Activated gamma-delta T cell treated with anti-CD3 and anti-CD28 coated beads, Interleukin-2, amount 50 U/mL, for 16 hours (primary cell): ENCODE results near the gene TM4SF5.

Experiments
- DNase-seq: peaks from one replicate; pipeline ENCODE4 v3.0.0-alpha.2; 2020; ENCODE audit warnings: low read depth

The TM4SF5 gene, protein sequence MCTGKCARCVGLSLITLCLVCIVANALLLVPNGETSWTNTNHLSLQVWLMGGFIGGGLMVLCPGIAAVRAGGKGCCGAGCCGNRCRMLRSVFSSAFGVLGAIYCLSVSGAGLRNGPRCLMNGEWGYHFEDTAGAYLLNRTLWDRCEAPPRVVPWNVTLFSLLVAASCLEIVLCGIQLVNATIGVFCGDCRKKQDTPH

DNA sequence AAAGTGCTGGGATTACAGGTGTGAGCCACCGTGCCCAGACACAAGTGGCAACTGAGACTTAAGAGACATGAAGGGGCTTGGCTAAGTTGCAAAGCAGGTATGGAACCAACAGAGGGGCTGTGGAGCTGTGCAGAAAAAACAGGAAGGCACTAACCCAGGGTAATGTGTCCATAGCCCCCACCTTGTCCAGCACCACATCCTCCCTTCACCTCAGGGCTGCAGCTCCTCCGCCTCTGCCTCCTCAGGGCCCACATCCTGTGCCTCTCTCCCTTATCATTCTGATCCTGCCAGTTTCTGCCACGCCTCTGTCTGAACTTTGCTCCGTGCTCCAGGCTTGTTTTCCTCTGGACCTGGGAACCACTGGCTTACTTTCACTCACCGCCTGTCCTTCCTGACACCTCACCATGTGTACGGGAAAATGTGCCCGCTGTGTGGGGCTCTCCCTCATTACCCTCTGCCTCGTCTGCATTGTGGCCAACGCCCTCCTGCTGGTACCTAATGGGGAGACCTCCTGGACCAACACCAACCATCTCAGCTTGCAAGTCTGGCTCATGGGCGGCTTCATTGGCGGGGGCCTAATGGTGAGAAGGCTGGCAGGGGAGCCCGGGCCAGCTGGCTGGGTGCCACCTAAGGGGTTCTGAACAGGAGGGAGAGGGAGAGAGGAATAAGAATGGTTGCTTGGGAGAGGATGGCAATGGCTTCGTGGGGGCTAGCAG, at the start of gene TM4SF5:
TSS of gene TM4SF5 (plus strand) at position 368 of the 716 bp plus-strand sequence. CDS start at position 405, 37 bp downstream.
- no peak for DNase-seq

DNA sequence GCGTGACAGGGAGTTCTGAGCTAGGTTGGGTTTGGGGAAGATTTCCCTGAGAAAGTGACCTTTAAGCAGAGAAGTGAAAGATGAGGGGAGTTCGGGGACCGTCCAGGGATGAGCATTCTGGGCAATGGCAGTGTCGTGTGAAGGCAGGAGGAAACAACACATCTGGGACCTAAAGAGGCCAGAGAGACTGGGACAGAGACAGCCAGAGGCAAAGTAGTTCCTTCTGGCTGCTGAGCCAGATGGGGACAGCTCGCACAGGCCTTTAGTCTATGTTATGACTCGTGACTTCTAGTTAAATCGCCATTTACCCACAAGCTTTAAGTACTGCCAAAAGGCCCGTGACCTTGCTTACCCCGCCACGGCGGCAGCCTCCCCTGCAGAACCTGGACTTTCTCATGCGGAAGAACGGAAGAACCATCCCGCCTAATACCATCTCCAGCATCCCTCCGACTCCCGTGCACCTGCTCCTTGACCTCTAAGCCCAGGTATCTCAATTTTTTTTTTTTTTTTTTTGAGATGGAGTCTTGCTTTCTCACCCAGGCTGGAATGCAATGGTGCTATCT, 48.9 kb upstream of the TM4SF5 start:
- no peak for DNase-seq

DNA sequence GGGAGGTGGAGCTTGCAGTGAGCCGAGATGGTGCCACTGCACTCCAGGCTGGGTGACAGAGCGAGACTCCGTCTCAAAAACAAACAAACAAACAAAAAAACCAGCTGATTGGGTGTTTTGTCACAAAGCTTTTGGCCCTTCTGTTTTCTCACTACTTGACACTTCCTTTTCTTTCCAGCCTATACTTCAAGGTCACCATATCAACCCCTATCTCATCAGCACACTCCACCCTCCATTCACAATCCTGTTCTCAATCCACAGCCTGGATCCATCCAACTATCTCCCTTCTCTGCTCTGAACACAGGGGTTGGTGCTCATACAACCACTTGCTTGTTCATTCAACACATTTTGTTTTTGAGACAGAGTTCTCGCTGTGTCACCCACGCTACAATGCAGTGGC, 47.0 kb upstream of the TM4SF5 start:
- DNase-seq: no peak

DNA sequence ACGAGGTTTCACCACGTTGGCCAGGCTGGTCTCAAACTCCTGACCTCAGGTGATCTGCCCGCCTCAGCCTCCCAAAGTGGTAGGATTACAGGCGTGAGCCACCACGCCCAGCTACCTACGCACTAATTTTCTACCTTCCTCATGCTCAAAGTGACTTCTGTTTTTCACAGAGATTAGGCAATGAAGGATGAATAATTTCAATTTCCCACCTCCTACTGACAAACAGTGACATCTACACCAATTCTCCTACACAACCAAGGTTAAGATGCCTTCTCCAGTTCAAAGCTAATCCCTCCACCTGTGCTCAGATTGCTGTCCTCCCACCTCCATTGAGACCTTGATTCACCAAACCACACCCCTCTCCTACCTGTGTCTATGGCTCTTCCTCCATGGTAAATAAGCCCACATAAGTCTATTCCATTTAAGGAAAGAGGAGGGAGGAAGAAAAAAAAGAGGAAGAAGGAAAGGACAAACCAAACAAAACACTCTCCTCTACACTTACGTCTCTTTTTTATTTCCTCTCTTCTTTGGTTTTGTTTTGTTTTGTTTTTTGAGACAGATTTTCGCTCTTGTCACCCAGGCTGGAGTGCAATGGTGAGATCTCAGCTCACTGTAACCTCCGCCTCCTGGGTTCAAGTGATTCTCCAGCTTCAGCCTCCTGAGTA, 45.9 kb upstream of the TM4SF5 start:
- DNase-seq: no peak

DNA sequence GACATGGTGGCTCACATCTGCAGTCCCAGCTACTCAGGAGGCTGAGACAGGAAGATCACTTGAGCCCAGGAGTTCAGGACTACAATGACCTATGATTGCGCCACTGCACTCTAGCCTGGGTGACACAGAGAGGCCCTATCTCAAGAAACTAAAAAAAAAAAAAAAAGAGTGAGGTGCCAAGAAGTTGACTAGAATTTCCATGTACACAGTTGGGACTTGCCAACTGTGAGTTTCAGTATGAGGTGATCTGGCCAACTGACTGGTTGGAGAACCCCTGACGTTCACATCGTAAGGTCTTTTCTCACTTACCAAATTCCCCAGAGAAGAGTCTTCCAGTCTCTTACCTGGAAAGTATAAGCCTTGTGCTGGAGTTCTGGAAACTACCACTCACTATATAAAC, 43.6 kb upstream of the TM4SF5 start:
- no peak for DNase-seq

DNA sequence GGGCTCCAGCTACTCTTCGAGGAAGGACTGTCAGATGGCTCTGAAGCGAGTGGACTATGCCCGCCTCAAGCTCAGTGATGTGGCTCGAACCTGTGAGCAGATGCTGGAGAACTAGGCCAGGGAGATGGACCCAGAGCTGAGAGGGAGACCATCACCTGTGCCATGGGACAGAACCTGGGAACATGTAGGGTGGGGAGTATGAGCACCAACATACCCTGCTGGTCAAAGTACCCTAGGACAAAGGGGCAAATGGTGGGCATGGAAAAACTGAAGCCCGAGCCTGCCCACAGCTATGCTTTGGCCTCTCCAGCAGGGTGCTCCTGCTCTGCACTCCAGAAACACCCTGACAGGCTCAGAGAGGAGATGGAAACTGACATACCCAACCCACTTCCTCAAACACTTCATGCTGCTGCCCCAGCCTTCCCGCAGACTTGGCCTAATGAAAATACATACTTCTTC, 38.6 kb upstream of the TM4SF5 start:
- no peak for DNase-seq

DNA sequence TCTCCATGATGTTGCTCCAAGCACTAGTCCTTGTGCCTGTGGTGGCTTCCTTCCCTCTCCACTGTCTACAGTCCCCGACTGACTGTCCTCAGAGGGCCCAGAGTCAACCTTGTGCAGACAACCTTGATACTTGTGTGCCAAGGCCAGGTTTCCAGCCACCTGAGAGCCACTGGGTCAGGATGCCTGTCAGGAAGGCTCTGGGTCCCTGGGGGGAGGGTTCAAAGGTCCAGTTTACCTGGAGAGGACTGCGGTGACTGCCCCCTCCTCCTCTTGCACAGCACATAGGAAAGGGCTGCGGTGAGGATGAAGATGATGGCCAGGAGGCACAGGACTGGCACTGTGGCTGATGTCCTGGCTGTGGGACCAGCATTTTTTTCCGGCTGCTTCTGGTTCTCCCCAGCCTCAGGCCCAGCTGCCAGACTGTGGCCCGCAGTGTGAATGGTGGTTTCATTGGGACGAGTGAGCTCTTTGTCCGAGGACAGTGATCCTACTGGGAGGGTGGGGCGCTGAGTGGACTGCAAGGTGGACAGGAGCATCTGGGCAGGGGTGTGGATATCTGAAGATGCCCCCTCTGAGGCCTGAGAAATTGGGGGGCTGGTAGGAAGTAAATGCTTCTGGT, 36.7 kb upstream of the TM4SF5 start:
- no peak for DNase-seq

DNA sequence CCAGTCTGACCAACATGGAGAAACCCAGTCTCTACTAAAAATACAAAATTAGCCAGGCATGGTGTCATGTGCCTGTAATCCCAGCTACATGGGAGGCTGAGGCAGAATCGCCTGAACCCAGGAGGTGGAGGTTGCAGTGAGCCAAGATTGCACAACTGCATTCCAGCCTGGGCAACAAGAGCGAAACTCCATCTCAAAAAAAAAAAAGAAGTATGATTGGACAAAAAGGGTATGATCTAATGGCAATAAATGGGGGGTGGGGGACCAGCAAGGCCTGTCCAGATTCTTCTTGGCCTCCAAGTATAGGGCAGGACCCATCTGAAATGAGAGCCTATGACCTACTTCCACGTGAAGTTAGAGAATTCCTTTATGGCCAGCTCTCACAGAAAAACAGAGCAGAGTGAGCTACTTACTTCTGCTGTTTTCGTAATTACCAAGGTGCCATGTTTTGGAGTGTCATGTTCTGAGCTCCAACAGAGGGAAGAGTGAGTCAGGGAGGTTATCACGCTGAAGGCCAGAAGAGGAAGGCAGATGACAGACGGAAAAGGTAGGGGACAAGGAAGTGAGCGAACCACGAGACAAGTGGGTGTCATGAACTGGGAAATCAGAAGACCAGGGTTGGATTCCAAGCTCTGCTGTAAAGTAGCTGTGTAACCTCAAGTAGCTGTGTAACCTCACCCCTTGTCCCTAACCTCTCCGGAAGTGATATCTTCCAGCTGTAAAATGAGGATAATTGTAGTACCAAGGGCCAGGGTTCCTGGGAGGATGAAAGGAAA, 35.6 kb upstream of the TM4SF5 start:
- no peak for DNase-seq

DNA sequence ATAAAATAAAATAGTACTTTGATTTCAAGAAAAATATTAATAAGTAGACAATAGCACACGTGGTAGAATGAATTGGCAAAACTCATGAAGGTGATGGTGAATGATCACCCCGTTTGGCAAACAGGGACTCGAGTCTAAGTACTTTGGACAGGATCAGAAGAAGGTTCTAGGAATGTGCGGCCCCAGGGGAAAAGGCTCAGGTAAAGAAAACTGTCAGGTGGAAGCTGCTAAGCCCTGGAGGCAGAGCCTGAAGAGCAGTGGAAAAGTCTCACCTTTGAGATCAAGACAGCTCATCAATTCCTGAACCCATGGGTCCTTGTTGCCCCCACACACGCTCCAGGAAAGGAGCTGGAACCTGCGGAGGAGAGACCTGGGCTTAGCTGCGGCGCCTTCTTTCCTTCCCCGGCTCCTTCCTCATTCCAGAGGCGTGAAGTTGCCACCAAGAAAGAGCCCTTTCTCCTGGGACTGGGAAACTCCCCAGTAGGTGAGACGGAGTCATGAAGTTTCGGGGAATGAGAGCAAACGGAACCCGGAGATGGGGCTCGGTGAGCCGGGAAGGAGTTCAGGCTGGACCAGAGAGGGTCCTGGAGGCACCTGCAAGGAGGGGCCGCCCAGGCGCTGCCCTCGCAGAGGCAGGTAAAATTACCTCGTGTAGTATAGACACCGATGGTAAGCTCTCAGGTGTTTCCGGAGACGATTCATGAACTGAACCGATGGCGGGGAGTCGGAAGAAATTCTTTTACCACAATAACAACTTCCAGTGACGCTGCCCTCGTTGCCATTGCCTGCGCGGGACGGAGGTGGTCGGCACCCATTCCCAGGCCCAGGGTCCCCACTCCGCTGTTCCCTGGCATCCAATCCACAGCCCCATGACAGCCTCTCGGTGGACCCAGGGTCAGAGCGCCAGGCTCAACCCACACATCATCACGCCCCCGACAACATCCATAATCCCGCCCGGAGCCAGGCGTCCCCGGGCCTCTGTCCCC, 33.3 kb upstream of the TM4SF5 start:
- DNase-seq: no peak

DNA sequence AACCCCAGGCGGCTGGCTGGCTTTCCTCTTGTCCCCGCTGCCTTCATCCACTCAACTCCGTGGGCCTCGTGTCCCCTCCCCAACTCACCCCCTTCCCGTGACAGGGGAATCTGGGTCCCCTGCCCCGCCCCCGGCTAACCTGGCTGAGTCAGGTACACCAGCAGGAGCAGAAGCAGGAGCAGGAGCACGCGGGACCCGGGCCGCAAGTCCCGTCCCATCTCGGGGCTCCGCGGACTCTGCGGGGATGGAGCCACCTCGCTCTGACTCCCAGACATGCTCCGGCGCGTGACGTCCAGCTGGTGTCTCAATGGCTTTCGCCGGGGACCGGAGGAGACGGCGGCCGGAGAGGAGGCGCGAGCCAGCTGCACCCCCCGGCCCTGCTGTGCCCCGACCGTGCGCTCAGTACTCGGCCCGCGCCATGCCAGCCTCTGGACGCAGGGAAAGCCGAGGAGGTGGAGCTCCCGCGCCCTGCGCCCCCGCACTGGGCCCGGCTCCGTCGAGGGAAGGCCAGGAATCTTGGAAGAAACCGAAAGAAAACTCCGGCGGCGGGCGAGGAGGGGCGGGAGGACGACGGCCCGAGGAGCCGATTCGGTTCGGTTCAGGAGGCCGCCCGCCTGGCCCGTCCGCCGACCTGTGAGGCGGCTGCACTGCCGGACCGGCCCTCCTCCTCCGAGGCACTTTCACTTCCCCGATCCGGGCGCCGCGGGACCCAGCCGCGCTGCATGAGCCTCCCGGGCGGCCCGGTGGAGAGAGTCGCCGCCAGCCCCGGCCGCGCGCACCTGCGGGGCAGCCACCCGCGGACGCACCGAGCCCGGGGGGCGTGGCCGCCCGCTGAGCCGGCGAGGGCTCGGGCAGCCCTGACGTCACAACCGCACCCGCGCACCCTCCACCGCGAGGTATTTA, 32.3 kb upstream of the TM4SF5 start, which contains the start of the genes CXCL16 and ZMYND15:
TSS of gene CXCL16 (minus strand) at position 807 of the 903 bp plus-strand sequence. CDS start at position 218, 589 bp downstream.
TSS of gene ZMYND15 (plus strand) at position 712 of the 903 bp plus-strand sequence. CDS start 716 bp downstream, outside the sequence.
- no peak for DNase-seq

DNA sequence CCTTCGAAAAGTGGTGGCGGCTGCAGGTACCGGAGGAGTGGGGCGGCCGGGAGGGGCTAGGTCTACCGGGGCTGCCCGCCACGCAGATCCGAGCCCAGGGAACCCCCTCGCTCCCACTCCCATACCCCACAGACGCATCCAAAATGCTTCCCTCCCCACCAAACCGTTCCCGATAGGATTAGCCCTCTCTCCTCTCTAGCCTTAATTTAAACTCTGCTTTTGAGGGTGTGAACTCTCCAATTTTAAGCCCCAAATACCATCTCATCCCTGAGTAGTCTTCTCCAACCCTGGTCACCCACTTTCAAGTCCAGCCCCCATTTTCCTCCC, 31.7 kb upstream of the TM4SF5 start:
- no peak for DNase-seq

DNA sequence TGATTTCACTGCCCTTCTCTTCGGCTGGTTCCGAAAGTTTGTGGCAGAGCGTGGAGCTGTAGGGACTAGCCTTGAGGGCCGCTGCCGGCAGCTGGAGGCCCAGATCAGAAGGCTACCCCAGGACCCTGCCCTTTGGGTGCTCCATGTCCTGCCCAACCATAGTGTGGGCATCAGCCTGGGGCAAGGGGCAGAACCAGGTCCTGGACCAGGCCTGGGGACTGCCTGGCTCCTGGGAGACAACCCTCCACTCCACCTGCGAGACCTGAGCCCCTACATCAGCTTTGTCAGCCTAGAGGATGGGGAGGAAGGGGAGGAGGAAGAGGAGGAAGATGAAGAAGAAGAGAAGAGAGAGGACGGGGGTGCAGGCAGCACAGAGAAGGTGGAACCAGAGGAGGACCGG, 31.1 kb upstream of the TM4SF5 start:
- DNase-seq: no peak

DNA sequence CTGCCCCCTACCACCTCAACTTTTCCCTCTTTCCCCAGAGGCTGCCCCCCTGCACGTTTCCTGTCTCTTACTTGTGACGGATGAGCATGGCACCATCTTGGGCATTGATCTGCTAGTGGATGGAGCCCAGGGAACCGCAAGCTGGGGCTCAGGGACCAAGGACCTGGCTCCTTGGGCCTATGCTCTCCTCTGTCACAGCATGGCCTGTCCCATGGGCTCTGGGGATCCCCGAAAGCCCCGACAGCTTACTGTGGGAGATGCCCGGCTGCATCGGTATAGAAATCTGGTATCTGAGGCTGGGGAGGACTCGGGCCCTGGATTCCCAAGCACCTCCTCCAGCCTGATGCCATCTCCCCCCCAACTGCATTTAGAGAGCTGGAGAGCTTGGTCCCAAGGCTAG, 30.1 kb upstream of the TM4SF5 start:
- no peak for DNase-seq

DNA sequence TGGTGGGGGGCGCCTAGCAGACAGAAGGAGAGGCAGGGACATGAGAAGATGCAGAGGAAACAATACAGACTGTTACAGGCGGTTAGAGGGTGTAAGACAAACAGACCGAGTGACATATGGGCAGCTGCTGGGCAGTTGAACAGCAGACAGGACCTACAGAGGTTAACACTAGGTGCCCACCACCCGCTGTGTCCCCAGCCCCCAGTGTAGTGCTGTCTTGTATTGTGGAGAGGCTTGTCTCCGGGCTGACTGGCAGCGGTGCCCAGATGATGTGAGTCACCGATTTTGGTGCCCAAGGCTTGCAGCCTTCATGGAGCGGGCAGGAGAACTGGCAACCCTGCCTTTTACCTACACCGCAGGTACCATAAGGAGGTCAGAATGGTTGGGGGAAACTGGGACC, 29.6 kb upstream of the TM4SF5 start:
- no peak for DNase-seq

DNA sequence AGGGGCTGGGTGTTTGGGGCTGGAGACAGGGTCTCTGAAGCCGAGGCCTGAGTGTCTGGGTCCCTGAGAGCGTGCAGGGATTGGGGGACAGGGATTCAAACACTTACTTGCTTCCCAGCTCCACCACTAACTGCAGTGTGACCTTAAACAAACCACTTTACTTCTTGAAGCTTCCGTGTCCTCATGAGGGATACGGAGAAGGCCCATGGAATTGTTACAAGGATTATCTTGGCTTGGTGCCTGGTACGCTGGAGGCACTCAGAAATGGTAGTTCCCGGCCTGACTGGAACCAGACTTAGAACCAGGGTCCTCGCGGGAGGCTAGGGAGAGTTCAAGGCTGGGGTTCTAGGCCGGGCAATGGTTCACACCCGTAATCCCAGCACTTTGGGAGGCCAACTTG, 29.1 kb upstream of the TM4SF5 start:
- DNase-seq: no peak

DNA sequence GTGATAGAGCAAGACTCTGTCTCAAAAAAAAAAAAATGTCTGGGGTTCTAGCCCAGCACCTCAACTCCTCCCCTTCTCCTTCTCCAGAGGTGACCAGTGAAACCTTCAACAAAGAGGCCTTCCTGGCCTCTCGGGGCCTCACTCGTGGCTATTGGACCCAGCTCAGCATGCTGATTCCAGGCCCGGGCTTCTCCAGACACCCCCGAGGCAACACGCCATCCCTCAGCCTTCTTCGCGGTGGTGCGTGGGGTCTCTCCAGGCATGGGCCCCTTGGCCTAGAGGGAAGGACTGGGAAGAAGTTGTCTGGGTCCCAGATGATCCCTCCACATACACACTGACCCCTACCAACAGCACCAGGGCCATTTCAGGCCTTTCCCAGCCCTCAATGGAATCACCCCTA, 28.5 kb upstream of the TM4SF5 start:
- DNase-seq: no peak

DNA sequence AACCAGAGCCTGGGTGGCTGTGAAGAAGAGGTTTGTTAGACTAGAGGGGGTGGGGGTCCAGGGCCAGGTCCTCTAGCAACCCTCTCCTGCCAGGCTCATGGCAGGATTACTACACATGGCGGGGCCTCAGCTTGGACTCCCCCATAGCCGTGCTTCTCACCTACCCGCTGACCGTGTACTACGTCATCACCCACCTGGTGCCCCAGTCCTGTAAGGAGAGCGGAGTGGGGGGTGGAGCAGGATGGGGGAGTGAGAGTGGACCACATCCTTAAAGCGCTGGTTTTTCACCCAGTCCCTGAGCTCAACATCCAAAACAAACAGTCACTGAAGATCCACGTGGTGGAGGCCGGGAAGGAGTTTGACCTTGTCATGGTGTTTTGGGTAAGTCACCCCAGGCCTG, 27.8 kb upstream of the TM4SF5 start:
- DNase-seq: no peak

DNA sequence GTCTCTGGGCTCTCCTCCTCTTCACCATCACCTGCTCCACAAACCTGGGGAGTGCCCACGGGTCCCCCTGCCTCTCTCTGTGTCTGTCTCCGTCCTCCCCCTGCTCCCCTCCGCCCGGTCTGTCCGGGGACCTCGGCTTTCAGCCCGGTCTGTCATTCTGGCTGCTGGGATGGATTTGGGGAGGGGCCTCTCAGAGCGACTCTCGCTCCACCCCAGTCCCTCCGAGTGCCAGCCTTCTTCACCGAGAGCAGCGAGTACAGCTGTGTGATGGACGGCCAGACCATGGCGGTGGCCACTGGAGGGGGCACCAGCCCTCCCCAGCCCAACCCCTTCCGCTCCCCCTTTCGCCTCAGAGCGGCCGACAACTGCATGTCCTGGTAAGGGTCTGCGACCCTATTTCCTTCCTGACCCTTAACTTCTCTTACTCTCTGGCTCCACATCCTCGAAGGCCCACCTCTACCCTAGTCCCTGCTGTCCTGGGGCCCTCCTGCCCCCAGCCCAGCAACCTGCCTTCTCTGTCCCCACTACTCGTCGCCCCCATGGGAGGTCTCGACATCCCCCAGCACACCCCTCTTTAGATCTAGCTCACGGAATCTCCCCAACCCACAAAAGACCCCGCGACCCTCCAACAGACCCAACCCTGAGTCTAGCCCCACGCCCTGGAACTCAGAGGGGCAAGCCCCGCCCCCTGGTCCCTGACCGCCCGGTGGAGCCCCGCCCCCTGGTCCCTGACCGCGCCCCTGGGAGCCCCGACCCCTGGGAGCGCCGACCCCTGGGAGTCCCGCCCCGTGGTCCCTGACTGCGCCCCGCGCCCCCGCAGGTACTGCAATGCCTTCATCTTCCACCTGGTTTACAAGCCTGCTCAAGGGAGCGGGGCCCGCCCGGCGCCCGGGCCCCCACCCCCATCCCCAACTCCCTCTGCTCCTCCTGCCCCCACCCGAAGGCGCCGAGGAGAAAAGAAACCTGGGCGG, 26.4 kb upstream of the TM4SF5 start:
- no peak for DNase-seq
